KMS-11 (cell line): Measurements from ENCODE around the gene TXNRD2.

ENCODE experiments used
- H2AFZ ChIP-seq: fragments of 200-600 bp; sonication (generic); 2 replicates; pipeline ENCODE4 v1.6.1; 2016; ENCODE audit warnings: antibody characterized with exemption, mixed run types, low read depth
- H3K27ac ChIP-seq: fragments of 200-600 bp; sonication (generic); 2 replicates; pipeline ENCODE4 v1.6.1; 2016; ENCODE audit warnings: mild to moderate bottlenecking, mixed run types
- H3K27me3 ChIP-seq: fragments of 200-600 bp; sonication (generic); 2 replicates; pipeline ENCODE4 v1.6.1; 2017; ENCODE audit warnings: mild to moderate bottlenecking, low read depth, mixed run types, moderate library complexity; ENCODE audit not compliant: insufficient read depth
- H3K36me3 ChIP-seq: fragments of 200-600 bp; sonication (generic); 2 replicates; pipeline ENCODE4 v1.6.1; 2017; ENCODE audit warnings: mild to moderate bottlenecking, mixed run types; ENCODE audit not compliant: insufficient read depth
- H3K4me1 ChIP-seq: fragments of 200-600 bp; sonication (generic); 2 replicates; pipeline ENCODE4 v1.6.1; 2016; ENCODE audit warnings: mild to moderate bottlenecking, low read depth, mixed run types; ENCODE audit not compliant: poor library complexity, severe bottlenecking
- H3K4me2 ChIP-seq: fragments of 200-600 bp; sonication (generic); 2 replicates; pipeline ENCODE4 v1.7.0; 2016; ENCODE audit warnings: mild to moderate bottlenecking, mixed run types
- H3K4me3 ChIP-seq: fragments of 200-600 bp; sonication (generic); IDR thresholded peaks from 2 replicates; pipeline ENCODE4 v1.6.1; 2017; ENCODE audit warnings: low read depth, low read length, mixed read lengths; ENCODE audit not compliant: insufficient read depth
- H3K79me2 ChIP-seq: fragments of 200-600 bp; sonication (generic); 2 replicates; pipeline ENCODE4 v1.6.1; 2016; ENCODE audit warnings: low read depth, mixed run types; ENCODE audit not compliant: insufficient read depth
- H3K9ac ChIP-seq: fragments of 200-600 bp; sonication (generic); 2 replicates; pipeline ENCODE4 v1.6.1; 2016; ENCODE audit warnings: mild to moderate bottlenecking, mixed run types
- H4K20me1 ChIP-seq: fragments of 200-600 bp; sonication (generic); 2 replicates; pipeline ENCODE4 v1.6.1; 2016; ENCODE audit warnings: mild to moderate bottlenecking, mixed run types; ENCODE audit not compliant: insufficient read depth
- CTCF ChIP-seq: fragments of 200-600 bp; sonication (generic); conservative IDR thresholded peaks from 2 replicates; pipeline ENCODE4 v1.6.1; 2017; ENCODE audit warnings: low read depth, mild to moderate bottlenecking, antibody characterized with exemption, low read length, moderate library complexity, mixed read lengths

TXNRD2 gene

GRCh38 chr22:19897726-19898125 is 43.9 kb downstream of the TXNRD2 start:
- no peak overlapping the region for H3K4me3 ChIP-seq
- H3K4me2 ChIP-seq = no peak overlapping the region
- no peaks in the 10 kb centered on the region for H4K20me1 ChIP-seq
- H3K27me3 ChIP-seq = no peaks in the 10 kb centered on the region
- H3K79me2 ChIP-seq = no peaks in the 10 kb centered on the region
- H3K4me1 ChIP-seq = peaks cover 18% of the 10 kb centered on the region
- TF ChIP-seq CTCF = no peak
- no peak overlapping the region for H3K9ac ChIP-seq
- no peak overlapping the region for H2AFZ ChIP-seq
- H3K36me3 ChIP-seq = no peaks in the 10 kb centered on the region
- H3K27ac ChIP-seq = no peak overlapping the region

- Histone ChIP-seq H3K79me2 (no peaks in the 10 kb centered on the region), H3K9ac (no peak overlapping the region), H2AFZ (no peak overlapping the region), H3K36me3 (no peaks in the 10 kb centered on the region), H3K4me1 (peaks cover 27% of the 10 kb centered on the region), H3K4me3 (no peak overlapping the region), H4K20me1 (no peaks in the 10 kb centered on the region), H3K27ac (no peak overlapping the region), H3K27me3 (no peaks in the 10 kb centered on the region), H3K4me2 (no peak overlapping the region)
- no peak for TF ChIP-seq CTCF
These were observed 44.8 kb downstream of the TXNRD2 start for GRCh38 chr22:19896665-19897355.

- H3K79me2 ChIP-seq = no peaks in the 10 kb centered on the region
- no peaks in the 10 kb centered on the region for H3K27me3 ChIP-seq
- no peak for TF ChIP-seq CTCF
- H3K4me3 ChIP-seq = no peak overlapping the region
- no peaks in the 10 kb centered on the region for H3K36me3 ChIP-seq
- no peaks in the 10 kb centered on the region for H4K20me1 ChIP-seq
- no peak overlapping the region for H3K27ac ChIP-seq
- no peak overlapping the region for H3K9ac ChIP-seq
- no peak overlapping the region for H2AFZ ChIP-seq
- no peak overlapping the region for H3K4me2 ChIP-seq
- H3K4me1 ChIP-seq = peaks cover 40% of the 10 kb centered on the region
These were observed 46.3 kb downstream of the TXNRD2 start for GRCh38 chr22:19895160-19895849.

- Histone ChIP-seq H3K4me3 (no peak overlapping the region), H3K9ac (no peak overlapping the region), H3K36me3 (no peaks in the 10 kb centered on the region), H4K20me1 (no peaks in the 10 kb centered on the region), H3K27me3 (no peaks in the 10 kb centered on the region), H2AFZ (no peak overlapping the region), H3K4me2 (no peak overlapping the region; the same call in 1 of the 2 replicates), H3K27ac (peak overlapping the region; percentile 97; the same call in 1 of the 2 replicates), H3K4me1 (peaks cover 47% of the 10 kb centered on the region), H3K79me2 (no peaks in the 10 kb centered on the region)
- TF ChIP-seq CTCF = no peak
These were observed 48.3 kb downstream of the TXNRD2 start for GRCh38 chr22:19893363-19893762.
